K562 (cell line): ENCODE data around the gene CREBL2. TPM values are rescaled to one million over a fixed set of nuclear protein-coding genes. Genes with fewer than 3 reads are reported as not detected.

ENCODE experiments used
- CC2D1A ChIP-seq: fragments of 450-650 bp; IDR thresholded peaks from 2 replicates; pipeline ENCODE4 v1.6.1; 2017; ENCODE audit warnings: mild to moderate bottlenecking
- COPS2 ChIP-seq: fragments of 450-650 bp; conservative IDR thresholded peaks from 2 replicates; pipeline ENCODE4 v1.6.1; 2016; ENCODE audit warnings: mild to moderate bottlenecking, moderate library complexity
- EGR1 ChIP-seq: fragments of 450-650 bp; conservative IDR thresholded peaks from 2 replicates; pipeline ENCODE4 v1.6.1; 2017; ENCODE audit warnings: mild to moderate bottlenecking
- LARP7 ChIP-seq: fragments of 450-650 bp; IDR thresholded peaks from 2 replicates; pipeline ENCODE4 v1.6.1; 2016
- NCOA6 ChIP-seq: fragments of 450-650 bp; IDR thresholded peaks from 2 replicates; pipeline ENCODE4 v1.6.1; 2017; ENCODE audit warnings: mild to moderate bottlenecking
- NR4A1 ChIP-seq, 2 experiments: fragments of 250-450 bp in 1 of 2; fragments of 450-650 bp in 1 of 2; sonication (Bioruptor Pico) in 1 of 2; IDR thresholded peaks; 2 replicates each; pipeline versions ENCODE4 v1.4.0 to v1.6.1; 2016 to 2020; ENCODE audit warnings: mild to moderate bottlenecking in 2 of 2, missing compliant biosample characterization in 1 of 2, missing genetic modification characterization in 1 of 2, moderate library complexity in 1 of 2
- PTBP1 ChIP-seq: fragments of 200-400 bp; formaldehyde crosslinking; IDR thresholded peaks from 2 replicates; pipeline ENCODE4 v1.6.1; 2017; ENCODE audit warnings: low read depth, low read length
- RBFOX2 ChIP-seq: fragments of 200-400 bp; formaldehyde crosslinking; IDR thresholded peaks from 2 replicates; pipeline ENCODE4 v1.6.1; 2017; ENCODE audit warnings: low read depth, mild to moderate bottlenecking, low read length, moderate library complexity
- SAFB2 ChIP-seq: fragments of 200-400 bp; formaldehyde crosslinking; IDR thresholded peaks from 2 replicates; pipeline ENCODE4 v1.6.1; 2018; ENCODE audit warnings: borderline replicate concordance, low read length, low read depth, moderate library complexity; ENCODE audit not compliant: severe bottlenecking
- SLC30A9 ChIP-seq: fragments of 250-450 bp; sonication (Bioruptor Pico); IDR thresholded peaks from 2 replicates; pipeline ENCODE4 v1.8.0; 2022; ENCODE audit warnings: mild to moderate bottlenecking, moderate library complexity
- STAT6 ChIP-seq: sonication (generic); formaldehyde crosslinking; IDR thresholded peaks from 2 replicates; pipeline ENCODE4 v1.8.1; 2023; ENCODE audit warnings: mild to moderate bottlenecking, missing genetic modification reagents
- TEAD2 ChIP-seq: fragments of 450-650 bp; IDR thresholded peaks from 2 replicates; pipeline ENCODE4 v1.6.1; 2016; ENCODE audit warnings: missing genetic modification characterization, control low read depth, missing compliant biosample characterization
- ZBTB11 ChIP-seq, 3 experiments: fragments of 200-800 bp in 1 of 3; fragments of 250-450 bp in 1 of 3; fragments of 450-650 bp in 1 of 3; sonication (Bioruptor Pico) in 1 of 3; sonication (Bioruptor generic) in 1 of 3; formaldehyde crosslinking in 1 of 3; IDR thresholded peaks; 2 replicates each; pipeline versions ENCODE4 v1.6.1 to v1.8.0; 2016 to 2022; ENCODE audit warnings: mild to moderate bottlenecking in 2 of 3, missing genetic modification characterization in 2 of 3, missing compliant biosample characterization in 1 of 3, moderate library complexity in 1 of 3
- ZNF512 ChIP-seq: IDR thresholded peaks from 2 replicates; pipeline ENCODE4 v1.6.1; 2016; ENCODE audit warnings: missing genetic modification characterization, missing compliant biosample characterization
- ZNF766 ChIP-seq: fragments of 200-800 bp; sonication (Bioruptor generic); conservative IDR thresholded peaks from 2 replicates; pipeline ENCODE4 v1.6.1; 2016; ENCODE audit warnings: missing genetic modification characterization, missing compliant biosample characterization
- ZNF778 ChIP-seq: fragments of 450-650 bp; formaldehyde crosslinking; IDR thresholded peaks from 2 replicates; pipeline ENCODE4 v1.4.0; 2020; ENCODE audit warnings: mild to moderate bottlenecking, moderate library complexity
- ZSCAN32 ChIP-seq: fragments of 450-650 bp; formaldehyde crosslinking; IDR thresholded peaks from 2 replicates; pipeline ENCODE4 v1.4.0; 2020; ENCODE audit warnings: mild to moderate bottlenecking, moderate library complexity
- polyA plus RNA-seq, 8 experiments: library from polyadenylated mRNA; depleted of rRNA in 4 of 8; stranded (reverse) in 5 of 8; unstranded in 3 of 8; fragments of >200 nt; fragmentation: Nextera tagmentation in 2 of 8; fragmentation: Illumina TruSeq in 1 of 8; extraction: Ambion mirVana in 2 of 8; extraction: Trizol in 1 of 8; gene quantifications; 2 replicates each; pipeline versions ENCODE4 v1.2.1 to v1.2.3, GENCODE V29; 2011 to 2014; ENCODE audit warnings: inconsistent platforms in 1 of 8, missing spikeins in 1 of 8
- total RNA-seq, 7 experiments: library from RNA; depleted of rRNA in 6 of 7; stranded (reverse); fragments of >200 nt in 6 of 7; fragmentation: Illumina TruSeq in 2 of 7; extraction: Trizol in 2 of 7; gene quantifications; 2 replicates each; pipeline versions ENCODE4 v1.2.1 to v1.2.3, GENCODE V29; 2011 to 2021; ENCODE audit warnings: low replicate concordance in 1 of 7

CREBL2 gene
- total and polyA plus RNA-seq, 9 of the 15 experiments (the other 6 are each of a cell fraction or from before 2014, with no cell fraction given) = 1.7 to 7.3 (median 5.2) TPM

GRCh38 chr12:12562585-12563261, 49.0 kb upstream of the CREBL2 start, which contains the start of gene DUSP16 (continued):
- TF ChIP-seq EGR1 (peak; percentile 67), NCOA6 (no peak), STAT6 (CRISPR knock-in tag) (no peak), PTBP1 (no peak), SAFB2 (no peak), ZSCAN32 (CRISPR knock-in tag) (no peak), RBFOX2 (peak; percentile 38), ZNF512 (no peak), NR4A1 (CRISPR knock-in tag; IDR thresholded peaks at IDR 0.05) (no peak), NR4A1 (tag; IDR thresholded peaks at IDR 0.05) (no peak), TEAD2 (tag) (no peak), COPS2 (no peak), SLC30A9 (CRISPR knock-in tag) (no peak), ZBTB11 (CRISPR knock-in tag; IDR thresholded peaks at IDR 0.05) (peak in 1 of 3 experiments; percentile 28; a peak in 1 of 6 replicates), CC2D1A (no peak), LARP7 (no peak), ZNF778 (CRISPR knock-in tag) (no peak), ZNF766 (no peak)
